DMS53 treated with DMSO at 0.1 percent for 48 hours (cell line): ENCODE data around the gene FAM8A1.

Source experiments
- DNase-seq: peaks from one replicate; lab custom pipeline; 2025; ENCODE audit not compliant: unreplicated experiment; lab: John Stamatoyannopoulos, UW

Gene FAM8A1

DNA sequence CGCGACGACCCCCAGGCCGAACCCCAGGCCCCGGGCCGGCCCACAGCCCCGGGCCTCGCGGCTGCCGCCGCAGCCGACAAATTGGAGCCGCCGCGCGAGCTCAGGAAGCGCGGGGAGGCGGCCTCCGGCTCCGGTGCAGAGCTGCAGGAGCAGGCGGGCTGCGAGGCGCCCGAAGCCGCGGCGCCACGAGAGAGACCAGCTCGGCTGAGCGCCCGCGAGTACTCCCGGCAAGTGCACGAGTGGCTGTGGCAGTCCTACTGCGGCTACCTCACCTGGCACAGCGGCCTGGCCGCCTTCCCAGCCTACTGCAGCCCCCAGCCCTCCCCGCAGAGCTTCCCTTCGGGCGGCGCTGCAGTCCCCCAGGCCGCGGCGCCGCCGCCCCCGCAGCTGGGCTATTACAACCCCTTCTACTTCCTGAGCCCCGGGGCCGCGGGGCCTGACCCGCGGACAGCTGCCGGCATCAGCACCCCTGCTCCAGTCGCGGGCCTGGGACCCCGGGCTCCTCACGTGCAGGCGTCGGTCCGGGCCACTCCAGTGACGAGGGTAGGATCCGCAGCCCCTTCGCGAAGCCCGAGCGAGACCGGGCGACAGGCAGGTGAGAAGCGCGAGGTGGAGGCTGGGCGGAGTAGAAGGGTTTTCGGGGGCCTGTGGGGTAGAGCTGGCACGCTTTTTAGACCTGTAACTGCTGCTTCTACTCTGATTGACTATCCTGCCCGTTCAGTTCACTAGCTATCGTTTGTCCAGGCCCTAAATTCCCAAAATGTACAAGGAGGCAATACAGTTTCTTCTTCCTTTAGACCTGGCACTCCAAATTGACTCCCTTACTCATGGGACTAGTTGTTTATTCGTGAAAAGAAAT lies 654 bp downstream of the FAM8A1 start:
- DNase-seq = no peak

DNA sequence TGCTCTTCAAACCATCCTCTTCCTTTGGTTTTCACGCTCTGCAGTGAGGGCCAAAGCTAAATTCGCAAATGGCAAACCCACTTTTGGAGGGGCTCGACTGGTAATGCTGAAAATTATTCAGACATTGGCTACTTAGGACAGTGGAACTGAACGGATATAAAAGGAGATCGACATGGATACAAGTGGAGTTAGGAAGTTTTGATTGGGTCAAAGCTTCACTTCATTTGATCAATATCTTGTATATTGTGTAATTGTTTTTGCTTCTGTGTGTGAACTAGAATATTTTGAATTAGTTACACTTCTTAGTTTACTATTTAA lies 1.2 kb downstream of the FAM8A1 start:
- no peak for DNase-seq

DNA sequence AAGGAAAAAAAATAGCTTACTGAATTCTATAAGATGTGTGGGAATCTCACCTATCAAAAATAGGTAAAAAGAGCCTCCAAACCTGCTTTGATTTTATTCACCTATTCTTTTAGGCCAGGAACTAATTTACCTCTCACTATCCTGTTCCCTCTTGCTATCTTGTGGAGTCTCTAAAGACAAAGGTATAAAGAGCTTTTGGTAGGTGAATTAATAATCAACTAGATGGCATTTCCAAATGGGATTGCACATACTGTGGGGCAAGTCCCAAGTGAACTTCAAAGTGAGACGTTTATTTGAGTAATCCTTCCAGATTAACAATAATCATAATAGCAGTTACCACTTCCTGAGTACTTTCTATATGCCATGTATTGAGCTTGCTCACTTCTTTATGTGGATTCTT lies 2.8 kb downstream of the FAM8A1 start:
- DNase-seq = no peak

DNA sequence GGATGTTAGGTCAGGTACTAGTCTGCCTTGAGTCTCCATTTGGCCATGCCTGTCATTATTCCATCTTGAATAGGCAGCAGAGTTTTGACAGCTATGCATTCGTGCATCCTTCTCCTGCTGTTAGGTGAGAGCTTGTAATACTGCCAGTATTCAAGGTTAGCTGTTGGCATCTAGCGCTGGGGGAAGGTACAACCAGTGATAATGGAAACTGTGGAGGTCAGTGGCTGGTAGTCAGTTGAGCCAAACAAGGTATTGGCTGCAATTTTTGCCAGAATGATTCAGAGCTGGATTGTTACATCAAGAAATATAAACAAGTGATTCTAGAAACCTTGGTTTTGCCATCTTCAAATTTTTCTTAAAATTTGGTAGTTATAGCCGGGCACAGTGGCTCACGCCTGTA lies 6.5 kb downstream of the FAM8A1 start:
- no peak for DNase-seq

DNA sequence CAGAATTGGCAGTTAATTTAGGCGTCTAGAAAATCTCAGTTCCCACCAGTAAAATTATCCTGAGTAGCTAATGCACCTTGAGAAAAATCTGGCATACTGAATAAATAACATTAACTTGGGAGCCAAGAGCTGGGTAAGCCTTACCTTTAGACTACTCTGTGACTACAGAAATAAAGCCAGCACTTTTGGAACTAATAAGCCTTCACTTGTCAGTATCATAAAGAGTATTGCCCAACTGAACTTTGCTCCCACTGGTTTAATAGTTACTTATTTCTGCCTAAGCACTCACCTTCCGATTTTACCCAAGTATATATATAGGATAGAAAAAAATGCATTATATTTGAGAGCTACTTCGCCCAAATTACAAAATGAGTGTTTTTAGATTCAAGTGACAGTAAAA lies 10.7 kb downstream of the FAM8A1 start:
- no peak for DNase-seq

DNA sequence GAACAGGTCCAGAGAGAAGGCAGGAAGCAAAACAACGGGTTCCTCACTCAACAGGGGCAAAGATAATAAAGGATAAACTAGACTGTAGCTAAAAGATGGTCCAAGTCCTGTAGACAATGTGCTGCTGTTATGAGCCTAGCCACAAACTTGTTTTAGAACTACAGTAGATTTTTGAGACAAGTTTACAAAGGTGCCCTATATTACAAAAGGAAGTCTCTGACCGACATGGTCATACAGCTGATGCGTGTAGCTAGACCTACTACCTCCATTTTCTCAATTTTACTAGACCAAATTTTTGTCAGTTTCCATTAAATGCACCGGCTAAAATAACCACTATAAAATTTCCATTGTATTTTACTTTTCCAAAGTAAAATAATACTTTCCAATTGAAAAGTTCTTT lies 11.9 kb downstream of the FAM8A1 start:
- no peak for DNase-seq

DNA sequence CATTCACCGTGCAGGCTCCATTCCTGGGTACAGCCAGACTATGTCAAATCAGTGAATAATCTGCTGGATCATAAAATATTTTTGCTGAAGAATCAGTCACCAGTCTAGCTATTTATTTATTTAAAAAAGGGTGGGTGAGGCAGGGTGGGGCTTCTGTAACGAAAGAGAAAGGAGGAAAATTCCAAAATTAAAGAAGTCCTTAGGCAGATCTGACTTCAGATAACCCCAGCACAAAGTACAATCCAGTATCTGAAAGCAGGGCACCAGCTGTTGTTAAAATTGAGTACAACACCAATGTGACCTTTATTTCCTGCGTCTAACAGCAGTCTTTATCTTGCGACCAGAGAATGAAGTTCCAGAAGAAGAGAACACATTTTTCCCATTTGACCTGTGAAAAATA lies 15.7 kb downstream of the FAM8A1 start:
- DNase-seq = no peak

DNA sequence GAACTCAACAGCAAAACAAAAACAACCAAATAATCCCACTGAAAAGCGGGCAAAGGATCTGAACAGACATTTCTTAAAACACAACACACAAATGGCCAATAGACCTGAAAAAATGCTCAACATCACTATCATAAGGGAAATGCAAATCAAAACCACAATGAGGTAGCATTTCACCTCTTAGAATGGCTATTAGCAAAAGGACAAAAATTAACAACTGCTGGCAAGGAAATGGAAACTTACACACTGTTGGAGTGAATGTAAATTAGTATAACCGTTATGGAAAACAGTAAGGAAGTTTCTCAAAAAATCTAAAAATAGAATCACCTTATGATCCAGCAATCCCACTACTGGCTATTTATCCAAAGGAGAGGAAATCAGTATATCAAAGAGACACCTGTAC lies 20.9 kb downstream of the FAM8A1 start:
- no peak for DNase-seq

DNA sequence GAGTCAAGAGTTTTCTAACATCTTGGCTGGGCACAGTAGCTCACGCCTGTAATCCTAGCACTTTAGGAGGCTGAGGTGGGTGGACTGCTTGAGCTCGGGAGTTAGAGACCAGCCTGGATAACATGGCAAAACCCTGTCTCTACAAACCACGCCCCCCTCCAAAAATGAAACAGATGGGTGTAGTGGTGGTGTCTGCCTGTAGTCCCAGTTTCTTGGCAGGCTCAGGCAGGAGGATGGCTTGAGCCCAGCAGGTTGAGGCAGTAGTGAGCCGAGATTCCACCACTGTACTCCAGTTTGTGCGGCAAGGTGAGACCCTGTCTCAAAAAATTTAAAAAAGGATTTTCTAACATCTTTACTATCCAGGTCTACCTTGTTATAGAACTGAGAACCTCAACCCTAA lies 22.0 kb downstream of the FAM8A1 start:
- no peak for DNase-seq

DNA sequence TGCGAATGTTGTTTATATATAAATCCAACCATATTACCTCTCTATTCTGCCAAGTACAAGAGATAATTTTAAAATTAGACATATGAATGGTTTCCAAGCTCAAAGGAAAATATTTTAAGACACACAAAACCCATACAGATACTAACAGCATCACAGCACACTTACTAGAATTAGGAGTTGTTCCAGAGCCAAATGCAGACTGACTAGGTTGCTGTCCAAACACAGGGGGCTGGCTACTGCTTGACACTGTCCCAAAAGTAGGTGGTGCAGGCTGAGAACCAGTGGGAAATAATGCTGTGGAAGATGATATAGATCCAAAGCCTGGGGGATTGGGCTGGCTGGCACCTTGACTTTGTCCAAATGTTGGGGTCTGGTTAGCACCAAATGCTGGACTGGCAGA lies 24.3 kb downstream of the FAM8A1 start:
- DNase-seq = no peak

DNA sequence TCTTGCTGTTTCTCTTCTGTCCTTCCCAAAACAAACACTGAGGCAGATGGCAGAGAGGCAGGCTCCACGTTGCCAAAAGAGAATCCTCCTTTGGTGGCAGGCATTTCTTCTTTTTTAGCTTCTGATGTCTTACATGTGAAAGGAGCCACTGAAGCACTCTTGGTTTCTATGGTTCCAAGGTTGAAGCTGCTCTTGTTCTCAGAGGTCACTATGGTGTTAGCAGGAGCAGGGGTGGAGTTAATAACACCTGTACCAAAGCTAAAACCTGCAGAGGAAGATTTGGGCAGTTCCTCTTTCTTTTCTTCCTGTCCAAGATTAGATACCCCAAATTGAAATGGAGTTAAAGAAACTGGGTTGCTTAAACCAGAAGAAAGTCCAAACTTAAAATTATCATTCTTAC lies 28.8 kb downstream of the FAM8A1 start:
- DNase-seq = no peak

DNA sequence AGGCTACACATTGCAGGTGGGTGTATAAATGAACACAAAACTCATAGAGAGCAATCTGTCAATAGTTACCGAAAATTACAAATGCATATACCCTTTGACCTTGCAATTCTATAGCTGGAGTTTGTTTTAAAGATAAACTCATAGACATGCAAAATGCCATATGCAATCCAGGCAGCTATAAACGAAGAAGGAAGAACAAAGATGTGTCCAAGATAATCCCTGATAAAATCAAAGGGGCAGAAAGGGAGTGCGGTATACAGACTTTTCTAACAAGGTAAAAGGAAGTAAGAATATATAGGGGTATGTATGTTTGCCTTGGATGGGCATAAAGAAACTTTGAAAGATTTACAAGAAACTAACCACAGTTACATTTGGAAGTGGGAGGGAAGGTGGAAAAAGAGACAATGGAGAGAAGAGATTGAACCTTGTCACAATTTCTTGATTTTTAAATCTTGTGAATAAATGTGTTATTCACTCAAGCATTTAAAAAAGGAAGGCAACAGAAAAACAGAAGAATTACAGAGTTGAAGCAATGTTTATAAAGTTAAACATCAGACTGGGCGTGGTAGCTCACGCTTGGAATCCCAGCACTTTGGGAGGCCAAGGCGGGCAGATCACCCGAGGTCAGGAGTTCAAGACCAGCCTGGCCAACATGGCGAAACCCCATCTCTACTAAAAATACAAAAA lies 29.9 kb downstream of the FAM8A1 start:
- DNase-seq = no peak

DNA sequence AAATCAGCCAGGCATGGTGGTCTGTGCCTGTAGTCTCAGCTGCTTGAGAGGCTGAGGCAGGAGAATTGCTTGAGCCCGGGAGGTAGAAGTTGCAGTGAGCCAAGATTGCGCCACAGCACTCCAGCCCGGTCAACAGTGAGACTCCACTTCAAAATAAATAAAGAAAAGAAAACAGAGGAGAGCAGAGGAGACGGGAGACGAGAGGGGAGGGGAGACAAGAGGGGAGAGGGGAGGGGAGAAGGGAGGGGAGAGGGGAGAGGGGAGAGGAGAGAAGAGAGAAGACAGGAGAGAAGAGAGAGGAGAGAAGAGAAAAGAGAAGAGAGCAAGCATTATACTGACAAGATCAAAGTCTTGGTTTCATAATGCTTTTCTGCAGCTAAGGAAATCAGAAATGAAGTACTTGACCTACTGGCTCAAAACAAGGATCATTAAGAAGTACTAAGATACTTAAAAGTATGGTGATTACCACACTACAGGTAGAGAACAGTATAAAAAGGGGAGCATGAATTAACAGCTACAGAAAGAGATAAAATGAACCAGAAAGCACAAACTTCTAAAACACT lies 30.5 kb downstream of the FAM8A1 start:
- DNase-seq = no peak

DNA sequence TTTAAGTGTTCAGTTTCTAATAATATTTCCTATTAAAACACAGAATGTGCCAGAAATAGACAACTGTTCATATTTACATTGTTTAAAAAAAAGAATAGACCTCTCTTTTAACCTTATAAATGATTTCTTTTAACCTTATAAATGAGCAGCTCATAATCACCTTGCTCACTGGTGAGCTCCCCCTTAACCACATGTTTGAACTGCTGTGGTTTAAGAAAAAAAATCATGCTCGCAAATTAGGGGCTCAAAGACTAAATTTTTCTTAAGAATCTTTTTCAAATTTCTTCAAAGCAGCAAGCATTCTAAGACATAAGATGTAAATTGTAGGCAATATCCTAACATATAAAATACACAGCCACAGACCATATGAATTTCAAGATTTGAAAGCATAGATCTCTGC lies 32.8 kb downstream of the FAM8A1 start:
- no peak for DNase-seq

DNA sequence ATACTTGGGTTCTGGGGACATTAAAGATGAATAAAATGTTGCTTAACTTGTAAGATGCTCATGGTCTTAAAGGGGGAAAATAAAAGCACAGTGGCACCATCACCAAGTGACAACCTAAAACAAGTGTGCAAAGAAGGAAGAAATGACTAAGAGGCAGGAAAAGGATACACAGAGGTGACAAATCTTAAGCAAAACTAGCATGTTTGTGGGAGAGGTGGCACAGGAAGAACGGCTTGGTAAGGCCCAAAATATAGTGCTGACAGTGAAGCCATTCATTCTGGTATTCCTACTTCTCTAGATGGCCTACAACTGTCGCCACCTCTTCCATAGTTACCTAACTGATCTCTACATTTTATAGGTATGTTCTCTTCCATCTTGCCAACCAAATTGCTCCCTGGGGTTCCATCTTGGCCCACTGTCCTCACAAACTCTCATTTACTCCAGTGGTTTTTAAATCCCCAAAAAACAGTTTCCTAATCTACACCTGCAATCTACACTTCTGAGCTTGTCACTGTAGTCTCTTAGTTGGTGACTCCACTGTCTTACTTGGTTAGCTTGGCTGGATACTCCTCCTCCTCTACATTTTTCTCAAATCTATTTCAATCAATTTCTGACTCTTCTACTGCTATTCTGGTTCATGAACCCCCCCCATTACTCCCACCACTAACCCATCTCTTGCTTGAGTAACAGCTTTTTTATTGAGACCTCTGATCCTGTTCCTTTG lies 33.5 kb downstream of the FAM8A1 start:
- no peak for DNase-seq

DNA sequence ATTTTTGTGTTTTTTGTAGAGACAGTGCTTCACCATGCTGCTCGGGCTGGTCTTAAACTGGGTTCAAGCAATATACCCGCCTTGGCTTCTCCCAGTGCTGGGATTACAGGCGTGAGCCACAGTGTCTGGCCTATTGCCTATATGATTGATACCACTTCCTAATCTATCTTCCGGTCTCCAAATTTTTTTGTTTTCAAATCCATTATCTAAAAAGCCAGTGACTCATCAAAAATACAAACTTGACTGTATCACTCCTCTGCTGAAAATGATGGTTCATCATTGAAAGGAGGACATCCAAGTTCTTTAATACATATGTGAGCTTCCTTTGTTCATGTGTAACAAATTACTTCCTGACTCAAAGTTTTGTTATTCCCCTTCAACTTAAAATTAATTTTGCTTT lies 35.5 kb downstream of the FAM8A1 start:
- DNase-seq = no peak

DNA sequence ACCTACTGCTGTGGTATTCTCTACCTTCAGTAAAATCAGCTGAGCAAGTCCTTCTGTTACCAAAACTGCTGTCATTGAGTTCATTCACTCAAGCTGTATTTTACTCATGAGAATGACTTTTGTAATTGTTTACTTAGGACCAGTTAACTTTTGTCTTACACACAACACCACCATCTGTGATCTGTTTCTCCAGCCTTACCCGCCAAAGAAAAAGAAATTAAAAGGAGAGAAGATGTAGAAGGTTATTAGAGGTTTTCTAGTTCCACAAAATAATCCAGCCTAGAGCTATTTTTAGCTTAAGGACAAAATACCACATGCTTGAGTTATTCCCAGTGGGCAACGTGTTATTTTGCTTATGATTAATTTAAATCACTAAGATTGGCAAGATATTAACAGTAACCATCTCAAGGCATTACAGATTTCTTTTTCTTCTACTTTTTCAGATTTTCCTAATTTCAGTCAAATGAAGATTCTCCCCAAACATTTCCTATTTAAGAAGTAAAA lies 38.2 kb downstream of the FAM8A1 start:
- DNase-seq = no peak

DNA sequence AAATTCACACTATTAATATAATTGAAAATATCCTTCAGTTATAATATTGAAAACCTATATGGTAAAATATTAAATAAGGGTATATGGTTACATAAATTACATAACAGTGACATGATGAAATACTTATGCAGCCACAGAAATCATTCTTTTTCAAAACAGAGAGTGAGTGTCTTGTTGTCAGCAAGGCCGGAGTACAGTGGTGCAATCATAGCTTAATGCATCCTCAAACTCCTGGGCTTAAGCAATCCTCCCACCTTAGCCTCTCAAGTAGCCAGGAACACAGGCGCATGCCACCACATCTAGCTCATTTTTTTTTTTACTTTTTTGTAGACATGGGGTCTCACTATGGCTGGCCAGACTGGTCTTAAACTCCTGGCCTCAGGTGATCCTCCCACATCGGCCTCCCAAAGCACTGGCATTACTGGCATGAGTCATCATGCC lies 40.4 kb downstream of the FAM8A1 start:
- DNase-seq = no peak

DNA sequence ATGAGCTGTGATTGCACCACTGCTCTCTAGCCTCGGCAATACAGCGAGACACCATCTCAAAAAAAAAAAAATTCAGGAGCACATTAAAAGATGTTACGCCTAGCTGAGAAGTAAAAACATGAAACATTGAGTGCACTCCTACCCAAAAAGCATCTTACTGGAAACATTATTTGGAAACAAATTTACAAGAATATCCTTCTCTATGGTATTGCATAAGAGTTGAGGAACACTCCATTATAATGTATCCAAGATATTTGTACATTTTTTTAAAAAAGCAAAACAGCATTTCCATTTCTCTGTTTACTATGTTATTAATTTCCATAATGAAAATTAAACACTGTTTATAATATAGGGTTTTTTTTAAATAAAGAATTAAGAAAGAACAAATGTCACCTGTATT lies 48.6 kb downstream of the FAM8A1 start:
- no peak for DNase-seq

DNA sequence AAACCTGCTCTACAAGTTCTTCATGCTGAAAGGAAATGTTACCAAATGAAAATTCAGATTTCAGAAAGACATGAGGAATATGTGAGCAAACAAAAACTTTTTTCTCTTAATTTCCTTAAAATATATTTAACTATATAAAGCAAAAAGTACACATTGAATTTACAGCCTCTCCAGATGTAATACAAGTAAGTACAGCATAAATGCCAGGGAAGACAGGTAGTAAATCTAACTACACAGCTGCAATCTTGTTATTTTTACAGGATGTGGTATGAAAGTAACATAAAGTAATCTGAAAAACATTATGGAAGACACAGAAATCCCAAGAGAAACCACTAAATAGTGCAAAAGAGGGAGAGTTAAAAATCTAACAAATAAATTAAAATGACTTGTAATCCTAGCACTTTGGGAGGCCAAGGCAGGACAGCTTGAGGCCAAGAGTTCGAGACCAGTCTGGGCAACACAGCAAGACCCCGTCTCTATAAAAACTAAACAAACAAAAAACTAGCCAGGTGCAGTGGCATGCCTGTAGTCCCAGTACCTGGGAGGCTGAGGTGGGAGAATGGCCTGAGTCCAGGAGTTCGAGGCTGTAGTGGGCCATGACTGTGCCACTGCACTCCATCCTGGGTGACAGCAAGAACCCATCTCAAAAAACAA lies 50.7 kb downstream of the FAM8A1 start:
- no peak for DNase-seq
